ENCODE data around the gene SOCS1.
A peak's percentile ranks its signal among the peaks of the same experiment; 100 is the strongest.
"Not testable (repeated sequence)": the region's sequence is repeated elsewhere in the genome, so short reads cannot be mapped to it uniquely, and the experiment has no call there.

Gene SOCS1

DNA sequence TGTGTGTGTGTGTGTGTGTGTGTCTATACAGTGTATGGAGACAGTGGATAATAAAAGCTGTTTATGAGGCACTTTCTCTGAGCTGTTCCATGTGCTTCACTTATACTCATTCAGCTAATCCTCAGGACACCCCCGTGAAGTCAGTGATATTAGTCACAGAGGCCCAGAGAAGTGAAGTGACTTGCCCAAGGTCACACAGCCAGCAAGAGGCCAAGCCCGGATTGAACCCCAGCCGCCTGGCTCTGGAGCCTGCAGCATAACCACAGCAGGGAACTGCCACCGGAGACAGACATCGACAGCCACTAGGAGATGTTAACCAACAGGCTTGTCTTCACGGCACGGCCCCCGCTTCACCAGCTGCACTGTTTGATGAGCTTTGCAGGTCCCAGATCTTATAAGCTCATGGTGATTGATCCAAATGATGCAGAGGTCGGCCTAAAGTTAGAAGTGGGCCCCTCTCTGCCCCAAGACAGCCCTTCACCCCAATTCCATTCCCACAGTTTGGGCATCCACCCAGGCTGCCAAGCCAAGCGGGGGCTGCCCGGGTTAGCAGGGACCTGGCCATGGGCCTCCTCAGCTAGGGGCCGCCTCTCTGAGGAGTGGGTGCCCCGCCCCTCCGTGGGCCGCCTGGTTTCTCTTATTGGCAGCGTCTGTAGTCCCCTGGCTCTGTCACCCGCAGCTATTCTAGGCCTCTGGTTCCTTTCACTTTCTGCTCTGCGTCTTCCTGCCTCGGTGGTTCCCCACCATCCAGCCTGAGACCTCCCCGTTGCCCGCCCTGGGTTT is 30.9 kb downstream of the SOCS1 start:
- peak; percentile 48 for DNase-seq (ENCODE audit: low spot score)

GRCh38 chr16:11224096-11224893 is 31.7 kb downstream of the SOCS1 start:
- no peak for DNase-seq (ENCODE audit: low spot score)

DNA sequence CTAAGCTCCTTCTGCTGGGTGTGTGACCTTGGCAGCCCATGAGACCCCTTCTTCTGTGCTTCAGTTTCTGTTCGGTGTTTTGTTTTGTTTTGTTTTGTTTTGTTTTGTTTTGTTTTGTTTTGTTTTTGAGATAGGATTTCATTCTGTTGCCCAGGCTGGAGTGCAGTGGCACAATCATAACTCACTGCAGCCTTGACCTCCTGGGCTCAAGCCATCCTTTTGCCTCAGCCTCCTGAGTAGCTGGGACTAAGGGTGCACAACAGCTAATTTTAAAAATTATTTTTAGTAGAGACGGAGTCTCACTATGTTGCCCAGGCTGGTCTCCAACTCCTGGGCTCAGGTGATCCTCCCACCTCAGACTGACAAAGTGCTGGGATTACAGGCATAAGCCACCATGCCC is 35.5 kb downstream of the SOCS1 start:
- not testable (repeated sequence) for DNase-seq (ENCODE audit: low spot score)

- no peak for DNase-seq (ENCODE audit: low spot score)
These were observed 36.8 kb downstream of the SOCS1 start for GRCh38 chr16:11219178-11219577.

GRCh38 chr16:11218604-11218962 is 37.4 kb downstream of the SOCS1 start:
- DNase-seq (ENCODE audit: low spot score), result no peak

GRCh38 chr16:11217651-11218603 is 38.1 kb downstream of the SOCS1 start:
- no peak for DNase-seq (ENCODE audit: low spot score)

DNA sequence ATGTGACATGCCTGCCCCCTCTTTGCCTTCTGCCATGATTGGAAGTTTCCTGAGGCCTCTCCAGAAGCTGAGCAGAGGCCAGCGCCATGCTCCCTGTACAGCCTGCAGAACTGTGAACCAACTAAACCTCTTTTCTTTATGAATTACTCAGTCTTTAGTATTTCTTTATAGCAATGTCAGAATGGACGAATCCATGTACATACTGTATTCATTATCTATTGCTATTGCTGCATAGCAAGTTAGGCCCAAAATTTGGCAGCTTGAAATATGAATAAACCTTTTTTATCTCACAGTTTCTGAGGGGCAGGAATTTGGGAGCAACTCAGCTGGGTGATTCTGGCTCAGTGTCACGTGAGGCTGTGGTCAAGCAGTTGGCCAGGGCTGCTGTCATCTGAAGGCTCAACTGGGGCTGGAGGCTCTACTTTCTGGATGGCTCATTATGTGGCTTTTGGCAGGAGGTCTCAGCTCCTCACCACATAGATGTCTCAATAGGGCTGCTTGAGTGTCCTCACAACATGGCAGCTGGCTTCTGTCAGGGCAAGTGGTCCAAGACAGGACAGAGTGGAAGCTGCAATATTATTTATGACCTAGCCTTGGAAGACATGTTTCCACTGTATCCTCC is 40.0 kb downstream of the SOCS1 start:
- DNase-seq (ENCODE audit: low spot score), result no peak

DNA sequence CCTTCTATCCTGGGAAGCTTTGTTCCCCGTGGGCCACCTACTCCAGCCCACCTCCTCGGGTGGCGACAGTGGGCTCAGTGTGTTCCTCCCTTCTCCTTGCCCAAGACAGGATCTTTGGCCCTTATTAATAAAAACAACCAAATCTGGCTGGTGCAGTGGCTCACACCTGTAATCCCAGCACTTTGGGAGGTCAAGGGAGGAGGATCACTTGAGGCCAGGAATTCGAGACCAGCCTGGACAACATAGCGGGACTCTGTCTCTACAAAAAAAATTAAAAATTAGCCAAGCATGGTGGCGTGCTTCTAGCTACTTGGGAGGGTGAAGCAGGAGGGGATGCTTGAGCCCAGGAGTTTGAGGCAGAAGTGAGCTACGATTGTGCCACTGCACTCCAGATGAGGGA is 42.2 kb downstream of the SOCS1 start:
- DNase-seq (ENCODE audit: low spot score), result no peak

DNA sequence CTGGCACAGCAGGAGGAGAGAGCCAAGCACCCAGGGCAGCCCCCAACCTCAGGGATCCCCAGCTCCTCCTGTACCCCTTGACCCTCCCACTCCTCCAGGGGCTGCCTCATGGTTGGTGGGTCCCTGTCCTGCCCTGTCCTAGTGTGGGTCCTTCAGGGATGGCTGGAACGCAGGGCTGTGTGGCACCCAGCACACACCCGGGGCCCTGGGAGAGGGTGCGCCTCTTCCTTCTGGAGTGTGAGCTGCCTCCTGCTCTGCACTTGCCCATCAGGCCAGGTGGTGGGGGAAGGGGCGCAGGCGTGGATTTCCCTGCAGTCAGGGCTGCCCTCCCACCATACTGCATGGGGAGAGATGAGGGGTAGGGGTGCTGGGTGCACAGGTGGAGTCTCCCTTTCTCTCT is 42.6 kb downstream of the SOCS1 start:
- no peak for DNase-seq (ENCODE audit: low spot score)

- DNase-seq (ENCODE audit: low spot score), result no peak
These were observed 43.2 kb downstream of the SOCS1 start for GRCh38 chr16:11212798-11213196.

DNA sequence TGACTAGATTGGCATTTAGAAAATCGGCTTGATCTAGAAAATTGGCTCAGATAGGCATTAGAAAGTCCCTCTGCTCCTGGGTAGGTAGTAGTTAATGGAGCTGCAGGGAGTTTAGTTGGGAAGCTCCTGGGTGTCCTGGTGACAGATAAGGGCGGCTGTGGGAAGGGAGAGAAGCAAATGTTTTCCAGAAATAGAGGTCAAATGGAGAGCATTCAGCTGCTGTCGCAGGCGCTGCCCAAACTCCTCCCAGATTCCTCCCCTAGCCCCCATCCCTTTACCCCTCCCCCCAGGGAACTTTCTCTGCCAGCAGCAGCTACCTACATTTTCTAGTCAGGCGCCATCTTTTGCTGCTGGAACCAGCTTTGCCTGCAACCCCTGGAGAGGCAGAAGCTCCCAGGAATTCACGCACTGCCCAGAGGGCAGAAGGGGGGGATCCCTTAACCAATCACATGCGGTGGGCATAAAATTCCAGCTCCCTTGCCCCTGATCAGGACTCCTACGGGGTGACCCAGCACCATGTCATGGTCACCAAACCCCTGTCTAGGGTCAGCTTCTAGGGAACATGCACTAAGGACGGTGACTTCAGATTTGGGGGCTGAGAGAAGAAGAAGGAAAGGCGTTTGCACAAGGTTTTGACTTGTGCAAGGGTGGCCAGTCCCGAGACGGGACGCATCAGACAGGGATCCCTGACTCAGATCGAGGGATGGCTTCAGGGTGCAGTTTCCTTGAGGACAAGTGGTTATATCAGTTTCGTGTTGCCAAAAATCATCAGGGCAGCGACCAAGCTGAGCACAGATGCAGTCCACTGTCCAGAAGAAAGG is 43.8 kb downstream of the SOCS1 start:
- DNase-seq (ENCODE audit: low spot score), result no peak

DNA sequence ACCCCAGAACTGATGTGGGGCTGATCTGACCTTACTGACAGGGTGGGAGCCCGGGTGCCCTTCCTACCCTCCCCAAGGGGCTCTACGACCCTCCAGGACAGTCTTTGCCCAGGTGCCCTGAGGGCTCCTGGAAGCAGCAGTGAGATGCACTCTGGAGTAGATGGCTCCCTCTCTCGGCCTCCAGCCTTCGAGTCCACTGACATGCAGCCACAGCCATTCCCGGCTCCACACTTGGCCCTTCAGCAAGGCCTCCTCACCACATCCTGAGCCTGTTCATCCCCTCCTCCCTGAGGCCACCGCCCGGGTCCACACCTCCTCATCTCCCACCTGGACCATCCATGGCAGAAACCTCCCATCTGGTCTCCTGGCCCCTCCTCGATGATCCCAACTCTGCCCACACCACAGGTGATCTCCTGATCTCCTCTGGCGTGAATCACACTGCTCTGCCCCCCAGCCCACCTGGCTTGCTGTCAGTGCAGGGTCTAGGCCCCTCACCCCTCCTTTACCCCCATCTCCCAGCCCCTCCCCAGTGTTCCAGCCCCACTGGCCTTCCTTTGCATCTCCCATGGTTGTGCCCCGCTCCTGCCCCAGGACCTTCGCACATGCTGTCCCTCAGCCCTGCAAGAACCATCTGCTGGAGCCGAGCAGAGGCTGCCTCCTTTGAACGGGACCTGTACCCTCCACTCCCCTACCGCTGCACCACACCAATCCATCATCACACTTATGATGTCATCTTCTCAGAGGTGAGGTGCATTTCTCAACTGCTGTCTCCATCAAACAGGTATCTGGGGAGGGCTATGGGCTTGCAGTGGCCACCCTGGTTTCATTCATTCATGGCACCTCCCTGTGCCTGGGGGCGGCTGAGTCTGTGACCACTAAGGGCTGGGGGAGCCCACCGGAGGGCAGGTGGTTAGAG is 44.7 kb downstream of the SOCS1 start:
- no peak for DNase-seq (ENCODE audit: low spot score)

- no peak for DNase-seq (ENCODE audit: low spot score)
These were observed 45.7 kb downstream of the SOCS1 start for GRCh38 chr16:11210260-11210659.

GRCh38 chr16:11208916-11209665 is 46.9 kb downstream of the SOCS1 start:
- DNase-seq (ENCODE audit: low spot score), result no peak

DNA sequence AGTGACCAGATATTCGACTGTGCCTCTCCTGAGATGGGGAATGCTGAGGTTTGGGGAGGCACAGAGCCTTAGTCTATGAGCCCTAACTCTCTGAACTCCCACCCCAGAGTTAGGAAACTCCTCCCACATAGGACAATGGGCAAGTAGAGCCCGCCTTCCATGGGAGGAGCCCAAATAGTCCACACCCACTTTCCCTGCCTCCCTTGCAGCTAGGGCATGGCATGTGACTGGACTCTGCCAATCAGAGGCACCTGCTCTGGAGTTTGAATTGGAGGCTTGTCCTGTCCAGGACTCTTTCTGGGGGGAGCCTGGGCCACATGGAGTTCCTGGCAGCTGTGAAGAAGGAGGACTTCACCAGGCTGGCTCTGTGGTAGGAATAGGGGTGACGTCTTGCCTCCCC is 48.4 kb downstream of the SOCS1 start:
- no peak for DNase-seq (ENCODE audit: low spot score)

- peak; percentile 64 for DNase-seq (ENCODE audit: low spot score)
These were observed 50.0 kb downstream of the SOCS1 start for GRCh38 chr16:11205754-11206581.

GRCh38 chr16:11205065-11205699 is 50.8 kb downstream of the SOCS1 start:
- no peak for DNase-seq (ENCODE audit: low spot score)

Measured in AG20443 (cell line).